Left renal pelvis (tissue), 4 donors: Measurements from ENCODE around the gene SFI1. TPM values are rescaled to one million over a fixed set of nuclear protein-coding genes. Genes with fewer than 3 reads are reported as not detected.
"Not testable (repeated sequence)": the region's sequence is repeated elsewhere in the genome, so short reads cannot be mapped to it uniquely, and the experiment has no call there.

Source experiments
- DNase-seq, 4 donors: peaks; one replicate each; pipeline ENCODE4 v3.0.0-alpha.2; 2013; ENCODE audit warnings: low read depth in 4 of 4, low spot score in 3 of 4
- polyA plus RNA-seq, 4 donors: library from polyadenylated mRNA; unstranded; fragments of 120-200 nt; gene quantifications; one replicate each; pipeline ENCODE4 v1.2.1, GENCODE V29; 2013; ENCODE audit not compliant: insufficient read length in 4 of 4

Gene SFI1
- polyA plus RNA-seq, 4 donors = 17.2 to 49.3 (median 23.6) TPM

DNA sequence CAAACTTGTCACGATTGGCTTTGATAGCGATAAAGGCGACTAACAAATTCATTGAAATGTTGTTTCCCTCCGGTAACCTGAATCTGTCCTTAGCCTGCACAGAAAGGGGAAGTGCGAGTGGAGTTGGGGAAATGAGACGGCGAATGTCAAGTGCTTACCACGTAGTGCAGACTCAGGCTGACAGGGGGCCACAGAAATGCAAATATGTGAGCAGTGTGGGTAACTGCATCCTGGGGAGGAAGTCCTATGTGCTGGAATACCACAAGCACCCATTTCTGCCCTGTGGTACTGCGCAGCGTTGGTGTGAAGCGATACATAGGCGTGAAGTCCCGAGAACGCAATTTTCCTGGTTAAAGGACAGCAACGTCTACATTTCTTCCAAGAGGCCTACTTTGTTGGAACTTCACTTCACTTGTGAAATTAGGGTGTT is 5.8 kb upstream of the SFI1 start:
- peak in 1 of 4 donors; percentile 47 for DNase-seq

DNA sequence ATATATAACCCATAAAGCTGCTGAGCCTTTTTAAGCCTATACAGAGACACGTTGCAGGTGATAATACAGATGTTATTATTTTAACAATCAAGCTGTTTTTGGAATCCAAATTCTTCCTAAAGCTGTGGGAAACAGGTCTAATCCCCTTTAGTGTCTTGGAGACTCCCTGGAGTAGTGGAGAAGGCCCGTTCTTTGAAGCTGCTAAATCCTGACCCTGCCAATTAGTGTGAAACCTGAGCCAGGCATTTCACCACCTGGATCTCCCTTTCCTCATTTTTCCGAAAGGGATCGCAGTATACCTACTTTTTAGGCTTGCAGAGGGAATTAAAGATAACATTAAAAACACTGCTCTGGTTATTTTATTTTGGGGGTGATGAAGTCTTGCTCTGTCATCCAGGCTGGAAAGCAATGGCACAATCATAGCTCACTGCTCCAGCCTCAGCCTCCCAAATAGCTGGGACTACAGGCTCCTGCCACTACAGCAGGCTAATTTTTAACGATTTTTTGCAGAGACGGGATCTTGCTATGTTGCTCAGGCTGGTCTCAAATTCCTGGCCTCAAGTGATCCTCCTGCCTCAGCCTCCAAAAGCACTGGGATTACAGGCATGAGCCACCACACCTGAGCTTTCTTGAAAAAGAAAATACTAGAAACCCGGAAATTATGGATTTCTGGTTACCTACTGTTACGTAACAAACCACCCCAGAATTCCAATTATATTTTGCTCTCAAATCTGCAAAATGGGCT is 4.9 kb upstream of the SFI1 start:
- DNase-seq = no peak

- DNase-seq = no peak
Observed at GRCh38 chr22:31492151-31492550, 4.2 kb upstream of the SFI1 start.

DNA sequence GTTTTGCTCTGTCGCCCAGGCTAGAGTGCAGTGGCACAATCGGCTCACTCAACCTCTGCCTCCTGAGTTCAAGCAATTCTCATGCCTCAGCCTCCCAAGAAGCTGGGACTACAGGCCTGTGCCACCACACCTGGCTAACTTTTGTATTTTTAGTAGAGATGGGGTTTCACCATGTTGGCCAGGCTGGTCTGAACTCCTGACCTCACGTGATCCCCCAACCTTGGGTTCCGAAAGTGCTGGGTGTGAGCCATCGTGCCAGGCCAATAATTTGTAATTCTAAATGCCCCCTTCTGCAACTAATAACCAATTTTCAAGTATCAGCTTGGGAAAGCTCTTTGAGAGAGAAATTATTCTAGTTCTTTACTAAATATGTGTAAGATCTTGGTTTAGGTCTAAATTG is 3.0 kb upstream of the SFI1 start:
- DNase-seq = not testable (repeated sequence)

GRCh38 chr22:31495343-31495742 is 993 bp upstream of the SFI1 start:
- no peak for DNase-seq

DNA sequence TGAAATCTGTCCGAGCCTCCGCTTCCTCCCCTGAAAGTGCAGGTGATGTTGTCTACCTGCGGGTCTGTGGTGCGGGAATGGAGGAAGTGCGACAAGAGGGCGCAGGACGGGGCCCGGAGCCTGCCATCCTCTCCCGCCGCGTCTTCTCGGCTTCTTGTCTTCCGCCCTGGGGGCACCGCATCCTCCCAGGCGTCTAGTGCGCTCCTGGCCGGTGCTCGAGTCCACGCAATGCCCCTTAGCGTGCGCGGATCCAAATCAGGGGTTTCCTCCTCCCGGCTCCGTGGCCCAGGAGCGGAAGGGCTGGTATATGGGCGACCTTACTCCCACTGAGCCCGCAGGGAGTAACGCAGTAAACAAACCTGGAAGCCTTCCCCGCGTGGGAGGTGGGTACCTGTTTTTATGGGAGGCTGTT is 405 bp downstream of the SFI1 start:
- DNase-seq = no peak

- DNase-seq = no peak
Observed at GRCh38 chr22:31497148-31497938, 1.0 kb downstream of the SFI1 start.

DNA sequence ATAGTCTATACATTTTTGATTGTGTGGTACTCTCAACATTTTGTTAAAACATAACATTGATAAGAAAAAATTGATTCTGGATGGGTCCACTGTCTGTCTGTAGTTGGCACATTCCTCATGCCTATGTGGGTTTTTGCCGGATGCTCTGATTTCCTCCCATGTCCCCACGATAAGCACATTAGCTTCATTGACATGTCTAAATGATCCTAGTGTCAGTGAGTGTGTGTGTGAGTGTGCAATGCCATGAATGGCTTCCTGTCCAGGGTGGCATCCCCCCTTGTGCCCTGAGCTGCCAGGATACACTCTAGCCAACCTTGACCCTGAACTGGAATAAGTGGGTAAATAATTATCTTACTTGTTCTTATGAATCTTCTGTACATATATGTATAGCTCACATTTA is 5.4 kb downstream of the SFI1 start:
- DNase-seq = no peak

GRCh38 chr22:31503211-31503964 is 7.1 kb downstream of the SFI1 start:
- DNase-seq = no peak

GRCh38 chr22:31504282-31504681 is 7.9 kb downstream of the SFI1 start:
- no peak for DNase-seq

DNA sequence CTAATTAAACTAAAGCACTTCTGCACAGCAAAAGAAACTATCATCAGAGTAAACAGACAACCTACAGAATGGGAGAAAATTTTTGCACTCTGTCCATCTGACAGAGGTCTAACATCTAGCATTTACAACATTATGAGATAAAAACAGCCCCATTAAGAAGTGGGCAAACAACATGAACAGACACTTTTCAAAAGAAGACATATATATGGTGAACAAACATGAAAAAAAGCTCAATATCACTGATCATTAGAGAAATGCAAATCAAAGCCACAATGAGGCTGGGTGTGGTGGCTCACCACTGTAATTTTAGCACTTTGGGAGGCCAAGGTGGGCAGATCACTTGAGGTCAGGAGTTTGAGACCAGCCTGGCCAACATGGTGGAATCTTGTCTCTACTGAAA is 11.2 kb downstream of the SFI1 start:
- not testable (repeated sequence) for DNase-seq

DNA sequence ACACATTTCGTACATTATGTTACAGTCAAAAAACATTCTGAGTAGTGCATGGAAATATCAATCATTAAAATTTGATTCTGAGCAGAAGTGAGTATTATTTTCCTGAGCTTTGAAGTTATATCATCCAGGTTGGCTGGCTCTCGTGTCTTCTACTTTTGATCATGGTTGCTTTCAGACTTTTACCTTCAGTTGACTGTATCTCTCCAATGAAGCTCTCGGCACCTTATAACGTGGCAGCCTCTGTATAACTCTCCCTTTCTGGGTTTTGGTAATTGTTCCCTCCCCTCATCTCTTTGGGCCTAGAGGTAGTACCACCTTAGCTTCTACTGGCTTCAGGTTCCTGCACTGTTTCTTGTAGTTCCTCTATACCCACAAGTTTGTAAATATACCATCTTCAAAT is 12.2 kb downstream of the SFI1 start:
- no peak for DNase-seq

DNA sequence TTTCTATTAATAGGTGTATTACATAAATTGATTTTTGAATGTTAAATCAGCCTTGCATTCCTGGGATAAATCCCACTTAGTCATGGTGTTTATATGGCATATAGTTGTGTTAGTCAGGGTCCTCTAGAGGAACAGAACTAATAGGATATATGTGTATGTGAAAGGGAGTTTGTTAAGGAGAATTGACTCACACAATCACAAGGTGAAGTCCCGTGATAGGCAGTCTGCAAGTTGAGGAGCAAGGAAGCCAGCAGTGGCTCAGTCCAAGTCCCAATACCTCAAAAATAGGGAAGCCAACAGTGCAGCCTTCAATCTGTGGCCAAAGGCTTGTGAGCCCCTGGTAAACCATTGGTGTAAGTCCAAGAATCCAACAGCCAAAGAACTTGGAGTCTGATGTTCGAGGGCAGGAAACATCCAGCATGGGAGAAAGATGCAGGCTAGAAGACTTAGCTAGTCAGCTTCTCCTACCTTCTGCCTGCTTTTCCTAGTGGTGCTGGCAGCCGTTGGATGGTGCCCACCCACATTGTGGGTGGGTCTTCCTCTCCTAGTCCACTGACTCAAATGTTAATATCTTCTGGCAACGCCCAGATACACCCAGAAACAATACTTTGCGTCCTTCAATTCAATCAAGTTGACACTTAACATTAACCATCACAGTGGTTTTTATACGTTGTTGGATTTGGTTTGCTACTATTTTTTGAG is 12.9 kb downstream of the SFI1 start:
- DNase-seq = no peak

DNA sequence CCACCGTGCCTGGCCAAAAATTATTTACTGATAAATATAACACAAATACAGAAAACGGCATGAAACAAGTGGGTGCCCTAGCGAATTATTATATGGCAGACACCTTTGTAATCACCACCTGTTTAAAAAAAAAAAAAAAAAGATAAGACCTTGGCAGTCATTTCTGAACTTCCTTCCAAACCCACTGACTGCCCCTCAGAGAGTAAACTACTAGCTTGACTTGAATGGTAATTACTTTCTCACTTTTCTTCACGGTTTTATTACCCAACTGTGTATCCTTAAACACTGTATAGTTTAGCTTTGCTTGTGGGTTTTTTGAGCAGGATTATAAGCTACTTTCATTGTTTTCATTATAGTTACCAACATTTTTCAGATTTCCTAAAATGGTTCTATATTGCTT is 23.7 kb downstream of the SFI1 start:
- DNase-seq = no peak

DNA sequence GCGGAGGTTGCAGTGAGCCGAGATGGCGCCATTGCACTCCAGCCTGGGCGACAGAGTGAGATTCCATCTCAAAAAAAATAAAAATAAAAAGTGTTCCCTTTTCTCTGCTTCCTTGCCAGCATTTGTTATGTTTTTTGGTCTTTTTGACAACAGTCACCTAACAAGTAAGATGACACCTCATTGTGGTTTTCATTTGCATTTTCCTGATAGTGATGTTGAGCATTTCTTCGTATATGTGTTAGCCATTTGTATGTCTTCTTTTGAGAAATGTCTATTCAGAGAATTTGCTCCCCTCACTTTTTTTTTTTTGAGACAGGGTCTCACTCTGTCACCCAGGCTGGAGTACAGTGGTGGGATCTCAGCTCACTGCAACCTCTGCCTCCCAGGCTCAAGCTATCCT is 27.8 kb downstream of the SFI1 start:
- DNase-seq = not testable (repeated sequence)

DNA sequence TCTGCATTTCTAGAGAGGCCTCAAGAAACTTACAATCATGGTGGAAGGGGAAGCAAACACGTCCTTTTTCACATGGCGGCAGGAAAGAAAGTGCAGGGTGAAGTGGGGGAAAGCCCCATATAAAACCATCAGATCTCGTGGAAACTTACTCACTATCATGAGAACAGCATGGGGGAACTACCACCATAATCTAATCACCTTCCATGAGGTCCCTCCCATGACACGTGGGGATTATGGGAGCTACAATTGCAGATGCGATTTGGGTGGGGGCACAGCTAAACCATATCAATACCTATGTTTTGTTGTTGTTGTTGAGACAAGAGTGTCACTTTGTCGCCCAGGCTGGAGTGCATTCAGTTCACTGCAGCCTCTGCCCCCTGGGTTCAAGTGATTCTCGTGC is 29.9 kb downstream of the SFI1 start:
- DNase-seq = no peak

GRCh38 chr22:31530823-31531195 is 34.5 kb downstream of the SFI1 start:
- DNase-seq = peak in 2 of 4 donors; percentile 20 to 46

DNA sequence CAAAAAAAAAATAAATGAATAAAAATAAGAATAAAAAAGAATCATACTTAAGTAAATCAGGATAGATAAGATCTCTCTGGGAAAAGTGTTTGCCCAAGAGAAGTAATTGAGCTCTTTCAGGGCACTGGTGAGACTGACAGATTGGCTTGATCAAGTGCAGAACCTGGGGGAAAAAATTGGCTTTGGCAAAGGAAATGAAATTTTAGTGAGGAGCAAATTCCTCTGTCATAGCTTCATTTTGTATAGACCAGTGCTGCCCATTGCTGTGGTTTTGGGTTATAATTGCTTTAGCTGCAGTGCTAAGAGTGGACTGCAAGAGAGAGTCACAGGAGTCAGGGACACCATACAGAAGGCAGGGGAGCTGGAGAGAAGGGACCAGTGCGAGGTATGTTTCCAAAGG is 35.7 kb downstream of the SFI1 start:
- DNase-seq = no peak

- no peak for DNase-seq
Observed at GRCh38 chr22:31533374-31533773, 37.0 kb downstream of the SFI1 start.

DNA sequence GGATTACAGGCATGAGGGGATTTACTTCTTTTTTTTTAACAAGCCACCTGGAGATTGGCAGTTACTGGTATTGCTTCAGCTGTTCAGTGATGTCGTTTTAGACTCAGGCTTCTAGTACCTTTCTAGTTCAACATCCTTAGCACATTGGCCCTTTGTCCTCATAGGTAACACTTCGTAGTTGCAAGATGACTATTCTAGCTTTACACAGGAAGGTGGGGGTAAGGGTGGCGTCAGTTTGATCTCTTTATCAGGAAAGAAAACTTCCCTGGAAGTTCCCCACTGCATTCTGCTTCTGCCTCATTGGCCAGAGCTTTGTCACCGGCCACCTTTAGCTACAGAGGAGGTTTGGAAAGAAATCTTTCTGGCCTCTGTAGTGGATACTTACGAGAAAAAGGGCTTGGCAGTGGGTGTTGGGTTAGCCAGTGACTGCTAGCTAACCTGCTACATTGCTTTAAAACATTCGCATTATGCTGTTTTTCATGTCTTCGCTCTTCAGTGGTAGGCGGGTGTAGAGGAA is 40.7 kb downstream of the SFI1 start:
- DNase-seq = no peak

- DNase-seq = no peak
Observed at GRCh38 chr22:31538815-31539214, 42.5 kb downstream of the SFI1 start.
